ENCODE results near the gene MAJIN. TPM values are rescaled to one million over a fixed set of nuclear protein-coding genes. Genes with fewer than 3 reads are reported as not detected.
"Not testable (repeated sequence)": the region's sequence is repeated elsewhere in the genome, so short reads cannot be mapped to it uniquely, and the experiment has no call there.

Gene MAJIN
- total RNA-seq, 1 donor from 2014 or later = not detected

- no peak for TF ChIP-seq CTCF (conservative IDR thresholded peaks at IDR 0.05; ENCODE audit: low read depth, low read length)
- no peak overlapping the region for H3K4me3 ChIP-seq (ENCODE audit: low read depth, low read length)
Measured at GRCh38 chr11:64994318-64994717, 22.4 kb upstream of the MAJIN start.

GRCh38 chr11:64990222-64990923 is 18.5 kb upstream of the MAJIN start:
- H3K4me3 ChIP-seq (ENCODE audit: low read depth, low read length) = no peak overlapping the region
- TF ChIP-seq CTCF (conservative IDR thresholded peaks at IDR 0.05; ENCODE audit: low read depth, low read length) = no peak
- no peak for DNase-seq (ENCODE audit: low read depth)

More at GRCh38 chr11:64994318-64994717, 22.4 kb upstream of the MAJIN start:
- no peak for DNase-seq (ENCODE audit: low read depth)

GRCh38 chr11:64989416-64989815 is 17.5 kb upstream of the MAJIN start:
- no peak for DNase-seq (ENCODE audit: low read depth)
- no peak for TF ChIP-seq CTCF (conservative IDR thresholded peaks at IDR 0.05; ENCODE audit: low read depth, low read length)
- H3K4me3 ChIP-seq (ENCODE audit: low read depth, low read length) = no peak overlapping the region

GRCh38 chr11:64987998-64988854 is 16.3 kb upstream of the MAJIN start:
- DNase-seq (ENCODE audit: low read depth) = no peak
- no peak overlapping the region for H3K4me3 ChIP-seq (ENCODE audit: low read depth, low read length)
- no peak for TF ChIP-seq CTCF (conservative IDR thresholded peaks at IDR 0.05; ENCODE audit: low read depth, low read length)

- DNase-seq (ENCODE audit: low read depth); H3K4me3 ChIP-seq (ENCODE audit: low read depth, low read length): not testable (repeated sequence)
Measured at GRCh38 chr11:64983339-64983738, 11.4 kb upstream of the MAJIN start.

- no peak overlapping the region for H3K4me3 ChIP-seq (ENCODE audit: low read depth, low read length)
- no peak for TF ChIP-seq CTCF (conservative IDR thresholded peaks at IDR 0.05; ENCODE audit: low read depth, low read length)
- DNase-seq (ENCODE audit: low read depth) = no peak
Measured at GRCh38 chr11:64976651-64977050, 4.7 kb upstream of the MAJIN start.

- no peak overlapping the region for H3K4me3 ChIP-seq (ENCODE audit: low read depth, low read length)
- TF ChIP-seq CTCF (conservative IDR thresholded peaks at IDR 0.05; ENCODE audit: low read depth, low read length) = no peak
- no peak for DNase-seq (ENCODE audit: low read depth)
Measured at GRCh38 chr11:64974124-64974523, 2.2 kb upstream of the MAJIN start.

All from epithelial cell of proximal tubule (primary cell).